Esophagus squamous epithelium (tissue), 4 donors: ENCODE data around the gene BACH2.

Source experiments
- POLR2A ChIP-seq, 4 donors: fragments of 450-650 bp; IDR thresholded peaks; one replicate each; pipeline ENCODE4 v1.6.1; 2017; ENCODE audit warnings: antibody characterized with exemption in 4 of 4, mild to moderate bottlenecking in 4 of 4, moderate library complexity in 3 of 4
- TF ChIP-seq, protein P1 (sequence below), 6 experiments: fragments of 450-650 bp in 4 of 6; fragments of 200-600 bp in 2 of 6; sonication (generic) in 2 of 6; IDR thresholded peaks; one replicate each; pipeline ENCODE4 v1.5.1; 2016 to 2019; ENCODE audit warnings: antibody characterized with exemption in 6 of 6, mild to moderate bottlenecking in 4 of 6, moderate library complexity in 4 of 6

DNA sequence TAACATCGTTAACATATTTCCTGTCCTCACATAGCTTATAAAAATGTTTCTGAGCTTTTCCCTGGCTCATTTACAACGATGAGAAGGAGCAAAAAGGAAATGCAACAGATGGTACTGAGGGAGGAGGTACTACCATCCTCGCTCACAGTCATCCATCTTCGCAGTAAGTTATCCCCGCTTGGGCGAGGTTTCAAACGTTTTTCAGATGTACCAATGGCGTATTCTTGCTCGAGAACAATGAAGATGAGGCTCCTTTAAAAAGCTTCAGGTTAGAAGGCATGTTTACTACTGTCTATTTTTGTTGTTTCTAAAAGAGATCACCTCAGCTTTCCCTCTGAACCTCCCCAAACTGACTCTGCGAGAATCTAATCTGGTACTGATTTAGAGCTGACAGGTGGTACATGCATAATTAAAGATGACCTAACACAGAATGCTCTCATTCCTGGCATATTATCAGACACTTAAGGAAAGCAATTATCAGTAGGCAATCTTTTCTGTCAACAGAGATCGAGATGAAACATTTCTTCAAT, 223.6 kb downstream of the BACH2 start:
- TF ChIP-seq, protein P1, sequence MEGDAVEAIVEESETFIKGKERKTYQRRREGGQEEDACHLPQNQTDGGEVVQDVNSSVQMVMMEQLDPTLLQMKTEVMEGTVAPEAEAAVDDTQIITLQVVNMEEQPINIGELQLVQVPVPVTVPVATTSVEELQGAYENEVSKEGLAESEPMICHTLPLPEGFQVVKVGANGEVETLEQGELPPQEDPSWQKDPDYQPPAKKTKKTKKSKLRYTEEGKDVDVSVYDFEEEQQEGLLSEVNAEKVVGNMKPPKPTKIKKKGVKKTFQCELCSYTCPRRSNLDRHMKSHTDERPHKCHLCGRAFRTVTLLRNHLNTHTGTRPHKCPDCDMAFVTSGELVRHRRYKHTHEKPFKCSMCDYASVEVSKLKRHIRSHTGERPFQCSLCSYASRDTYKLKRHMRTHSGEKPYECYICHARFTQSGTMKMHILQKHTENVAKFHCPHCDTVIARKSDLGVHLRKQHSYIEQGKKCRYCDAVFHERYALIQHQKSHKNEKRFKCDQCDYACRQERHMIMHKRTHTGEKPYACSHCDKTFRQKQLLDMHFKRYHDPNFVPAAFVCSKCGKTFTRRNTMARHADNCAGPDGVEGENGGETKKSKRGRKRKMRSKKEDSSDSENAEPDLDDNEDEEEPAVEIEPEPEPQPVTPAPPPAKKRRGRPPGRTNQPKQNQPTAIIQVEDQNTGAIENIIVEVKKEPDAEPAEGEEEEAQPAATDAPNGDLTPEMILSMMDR (IDR thresholded peaks at IDR 0.05): no peak
- TF ChIP-seq POLR2A (IDR thresholded peaks at IDR 0.05): no peak
